ENCODE results near the gene CRISPLD2. TPM values are rescaled to one million over a fixed set of nuclear protein-coding genes. Genes with fewer than 3 reads are reported as not detected.
"Not testable (repeated sequence)": the region's sequence is repeated elsewhere in the genome, so short reads cannot be mapped to it uniquely, and the experiment has no call there.

The CRISPLD2 gene
- total RNA-seq, 2 experiments from 2014 or later: 2.0 to 2.6 TPM

DNA sequence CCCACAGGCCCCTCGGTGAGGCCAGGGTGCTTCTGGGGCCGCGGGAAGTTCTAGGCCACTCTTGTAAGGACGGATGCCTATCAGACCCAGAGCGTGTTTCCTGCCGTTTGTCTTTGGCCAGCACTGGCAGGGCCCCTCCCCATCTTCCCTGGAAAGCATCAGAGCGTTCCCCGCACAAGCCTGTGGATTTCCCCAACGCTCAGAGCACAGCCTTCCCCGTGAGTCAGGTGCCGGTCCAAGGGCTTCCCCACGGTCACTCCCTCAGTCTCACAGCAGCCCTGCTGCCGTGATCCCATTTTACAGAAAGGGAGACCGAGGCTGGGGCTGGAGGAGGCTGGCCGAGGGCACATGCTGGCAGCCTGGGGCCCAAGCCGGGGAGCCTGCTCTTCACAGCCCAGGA lies 33.7 kb downstream of the CRISPLD2 start:
- no peak for TF ChIP-seq CTCF (IDR thresholded peaks at IDR 0.05)
- ATAC-seq (ENCODE audit: poor library complexity) (no peak), DNase-seq (no peak)
- Histone ChIP-seq H3K4me1 (ENCODE audit: insufficient read depth, low read length) (no peaks in the 10 kb centered on the region), H3K27me3 (ENCODE audit: control insufficient read depth in 1 of 2, insufficient read depth in 2 of 2, low read length in 2 of 2) (no peaks in the 10 kb centered on the region), H3K9me3 (ENCODE audit: control insufficient read depth in 1 of 2, insufficient read depth in 1 of 2, low read length in 2 of 2) (peaks cover 0 to 8% of the 10 kb centered on the region in 2 experiments), H3K27ac (ENCODE audit: low read depth in 1 of 2, low read length in 2 of 2) (no peak overlapping the region), H3K4me3 (ENCODE audit: low read length) (no peak overlapping the region), H3K36me3 (ENCODE audit: insufficient read depth, low read length) (no peaks in the 10 kb centered on the region)
- H3K27me3 Mint-ChIP-seq: peaks cover 8% of the 10 kb centered on the region
- no peaks in the 10 kb centered on the region for H3K4me1 Mint-ChIP-seq (ENCODE audit: low read depth)
- CTCF ChIA-PET: no interaction called here
- no peaks in the 10 kb centered on the region for H3K36me3 Mint-ChIP-seq (ENCODE audit: low read depth)
- H3K4me3 Mint-ChIP-seq: no peak overlapping the region
- no peaks in the 10 kb centered on the region for H3K9me3 Mint-ChIP-seq
- no peak overlapping the region for H3K27ac Mint-ChIP-seq
- intact Hi-C loops (cut with DNase I, micrococcal nuclease): no loop called here
- POLR2A ChIA-PET: no interaction called here

GRCh38 chr16:84854759-84855158 lies 35.0 kb downstream of the CRISPLD2 start:
- ATAC-seq (ENCODE audit: poor library complexity) (no peak), DNase-seq (no peak)
- Histone ChIP-seq H3K4me3 (ENCODE audit: low read length) (no peak overlapping the region), H3K4me1 (ENCODE audit: insufficient read depth, low read length) (no peaks in the 10 kb centered on the region), H3K27me3 (ENCODE audit: control insufficient read depth in 1 of 2, insufficient read depth in 2 of 2, low read length in 2 of 2) (no peaks in the 10 kb centered on the region), H3K9me3 (ENCODE audit: control insufficient read depth in 1 of 2, insufficient read depth in 1 of 2, low read length in 2 of 2) (peaks cover 0 to 8% of the 10 kb centered on the region in 2 experiments), H3K27ac (ENCODE audit: low read depth in 1 of 2, low read length in 2 of 2) (no peak overlapping the region), H3K36me3 (ENCODE audit: insufficient read depth, low read length) (no peaks in the 10 kb centered on the region)
- H3K4me3 Mint-ChIP-seq: no peak overlapping the region
- no peak for TF ChIP-seq CTCF (IDR thresholded peaks at IDR 0.05)
- H3K36me3 Mint-ChIP-seq (ENCODE audit: low read depth): no peaks in the 10 kb centered on the region
- H3K9me3 Mint-ChIP-seq: no peaks in the 10 kb centered on the region
- no peak overlapping the region for H3K27ac Mint-ChIP-seq
- intact Hi-C loops (cut with DNase I, micrococcal nuclease): no loop called here
- POLR2A ChIA-PET: no interaction called here
- no peaks in the 10 kb centered on the region for H3K4me1 Mint-ChIP-seq (ENCODE audit: low read depth)
- CTCF ChIA-PET: no interaction called here
- H3K27me3 Mint-ChIP-seq: peaks cover 8% of the 10 kb centered on the region

GRCh38 chr16:84855435-84856202 lies 35.8 kb downstream of the CRISPLD2 start:
- H3K27ac ChIP-seq (ENCODE audit: low read depth in 1 of 2, low read length in 2 of 2); H3K4me1 ChIP-seq (ENCODE audit: insufficient read depth, low read length); H3K36me3 Mint-ChIP-seq (ENCODE audit: low read depth); H3K36me3 ChIP-seq (ENCODE audit: insufficient read depth, low read length); H3K9me3 Mint-ChIP-seq; H3K4me3 ChIP-seq (ENCODE audit: low read length); intact Hi-C loops (cut with DNase I, micrococcal nuclease); H3K27me3 Mint-ChIP-seq; POLR2A ChIA-PET; H3K4me3 Mint-ChIP-seq; H3K27me3 ChIP-seq (ENCODE audit: control insufficient read depth in 1 of 2, insufficient read depth in 2 of 2, low read length in 2 of 2); ATAC-seq (ENCODE audit: poor library complexity); H3K27ac Mint-ChIP-seq; H3K4me1 Mint-ChIP-seq (ENCODE audit: low read depth); DNase-seq; CTCF ChIA-PET: not testable (repeated sequence)
- peaks cover 0 to 12% of the 10 kb centered on the region in 2 experiments for H3K9me3 ChIP-seq (ENCODE audit: control insufficient read depth in 1 of 2, insufficient read depth in 1 of 2, low read length in 2 of 2)

GRCh38 chr16:84856203-84856581 lies 36.4 kb downstream of the CRISPLD2 start:
- H3K4me3 Mint-ChIP-seq; DNase-seq; POLR2A ChIA-PET; H3K36me3 ChIP-seq (ENCODE audit: insufficient read depth, low read length); H3K4me1 ChIP-seq (ENCODE audit: insufficient read depth, low read length); H3K27ac ChIP-seq (ENCODE audit: low read depth in 1 of 2, low read length in 2 of 2); H3K36me3 Mint-ChIP-seq (ENCODE audit: low read depth); CTCF ChIA-PET; intact Hi-C loops (cut with DNase I, micrococcal nuclease); H3K4me1 Mint-ChIP-seq (ENCODE audit: low read depth); H3K27ac Mint-ChIP-seq; H3K9me3 Mint-ChIP-seq; H3K27me3 Mint-ChIP-seq; H3K27me3 ChIP-seq (ENCODE audit: control insufficient read depth in 1 of 2, insufficient read depth in 2 of 2, low read length in 2 of 2); H3K4me3 ChIP-seq (ENCODE audit: low read length); ATAC-seq (ENCODE audit: poor library complexity): not testable (repeated sequence)
- peaks cover 0 to 12% of the 10 kb centered on the region in 2 experiments for H3K9me3 ChIP-seq (ENCODE audit: control insufficient read depth in 1 of 2, insufficient read depth in 1 of 2, low read length in 2 of 2)

- ATAC-seq (ENCODE audit: poor library complexity); POLR2A ChIA-PET; CTCF ChIA-PET; H3K4me1 Mint-ChIP-seq (ENCODE audit: low read depth); H3K36me3 Mint-ChIP-seq (ENCODE audit: low read depth); H3K4me3 Mint-ChIP-seq; H3K9me3 Mint-ChIP-seq; H3K27me3 Mint-ChIP-seq; intact Hi-C loops (cut with DNase I, micrococcal nuclease); H3K27me3 ChIP-seq (ENCODE audit: control insufficient read depth in 1 of 2, insufficient read depth in 2 of 2, low read length in 2 of 2); H3K36me3 ChIP-seq (ENCODE audit: insufficient read depth, low read length); H3K4me1 ChIP-seq (ENCODE audit: insufficient read depth, low read length); H3K27ac ChIP-seq (ENCODE audit: low read depth in 1 of 2, low read length in 2 of 2); H3K4me3 ChIP-seq (ENCODE audit: low read length); DNase-seq; H3K27ac Mint-ChIP-seq: not testable (repeated sequence)
- peaks cover 0 to 15% of the 10 kb centered on the region in 2 experiments for H3K9me3 ChIP-seq (ENCODE audit: control insufficient read depth in 1 of 2, insufficient read depth in 1 of 2, low read length in 2 of 2)
These were observed 37.0 kb downstream of the CRISPLD2 start for GRCh38 chr16:84856811-84857210.
